H1 (cell line): ENCODE measurements around the gene ADIPOR1. TPM values are rescaled to one million over a fixed set of nuclear protein-coding genes. Genes with fewer than 3 reads are reported as not detected.

Experiments used
- POU5F1 ChIP-seq: IDR thresholded peaks from 2 replicates; pipeline ENCODE4 v1.6.1; 2011; ENCODE audit warnings: low read depth, mild to moderate bottlenecking, low read length, moderate library complexity
- polyA plus RNA-seq, 7 experiments: library from polyadenylated mRNA; depleted of rRNA in 3 of 7; stranded (reverse) in 5 of 7; unstranded in 2 of 7; fragments of >200 nt in 5 of 7; fragments of 200-250 nt in 2 of 7; gene quantifications; 1 replicate in 5 of 7; 2 replicates in 1 of 7; 4 replicates in 1 of 7; pipeline versions ENCODE4 v1.2.1 to v1.2.3, GENCODE V29; 2011 to 2013; ENCODE audit warnings: missing spikeins in 2 of 7, mixed read lengths in 2 of 7
- total RNA-seq: library from RNA; stranded (reverse); fragmentation: NEBNext Ultra II Directional; extraction: Animal tissue kit (Norgen Biotek cat#: 25700); gene quantifications from 2 replicates; pipeline ENCODE4 v1.2.1, GENCODE V29; 2021
- TF ChIP-seq, protein P1 (sequence below): fragments of 300-600 bp; sonication (generic); IDR thresholded peaks from 2 replicates; pipeline ENCODE4 v1.7.1; 2012; ENCODE audit warnings: low read length, moderate library complexity, mild to moderate bottlenecking, inconsistent platforms; ENCODE audit not compliant: insufficient replicate concordance

ADIPOR1 gene
- total and polyA plus RNA-seq, 2 of the 8 experiments (the other 6 are each of a cell fraction or from before 2014, with no cell fraction given): 69.8 to 118 TPM

DNA sequence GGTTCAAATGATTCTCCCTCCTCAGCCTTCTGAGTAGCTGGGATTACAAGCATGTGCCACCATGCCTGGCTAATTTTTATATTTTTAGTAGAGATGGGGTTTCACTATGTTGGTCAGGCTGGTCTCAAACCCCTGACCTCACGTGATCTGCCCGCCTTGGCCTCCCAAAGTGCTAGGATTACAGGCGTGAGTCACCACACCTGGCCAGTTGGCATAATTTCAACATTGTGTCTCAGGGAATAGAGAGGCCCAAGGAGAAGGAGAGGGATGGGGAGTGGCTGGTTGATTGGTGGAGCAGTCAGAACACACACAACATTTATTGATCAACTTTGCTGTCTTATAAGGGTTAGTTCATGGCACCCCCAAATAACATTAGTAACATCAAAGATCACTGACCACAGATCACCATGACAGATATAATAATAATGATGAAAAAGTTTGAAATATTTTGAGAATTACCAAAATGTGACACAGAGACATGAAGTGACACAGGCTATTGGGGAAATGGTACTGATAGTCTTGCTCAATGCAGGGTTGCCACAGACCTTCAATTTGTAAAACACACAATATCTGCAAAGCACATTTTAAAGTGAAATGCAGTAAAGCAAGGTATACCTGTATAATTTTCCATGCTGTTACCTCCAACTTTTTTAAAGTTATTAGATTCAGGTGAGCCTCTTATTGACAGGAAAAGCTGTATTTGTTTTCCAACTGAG is 24.8 kb upstream of the ADIPOR1 start (continued):
- TF ChIP-seq, protein P1, sequence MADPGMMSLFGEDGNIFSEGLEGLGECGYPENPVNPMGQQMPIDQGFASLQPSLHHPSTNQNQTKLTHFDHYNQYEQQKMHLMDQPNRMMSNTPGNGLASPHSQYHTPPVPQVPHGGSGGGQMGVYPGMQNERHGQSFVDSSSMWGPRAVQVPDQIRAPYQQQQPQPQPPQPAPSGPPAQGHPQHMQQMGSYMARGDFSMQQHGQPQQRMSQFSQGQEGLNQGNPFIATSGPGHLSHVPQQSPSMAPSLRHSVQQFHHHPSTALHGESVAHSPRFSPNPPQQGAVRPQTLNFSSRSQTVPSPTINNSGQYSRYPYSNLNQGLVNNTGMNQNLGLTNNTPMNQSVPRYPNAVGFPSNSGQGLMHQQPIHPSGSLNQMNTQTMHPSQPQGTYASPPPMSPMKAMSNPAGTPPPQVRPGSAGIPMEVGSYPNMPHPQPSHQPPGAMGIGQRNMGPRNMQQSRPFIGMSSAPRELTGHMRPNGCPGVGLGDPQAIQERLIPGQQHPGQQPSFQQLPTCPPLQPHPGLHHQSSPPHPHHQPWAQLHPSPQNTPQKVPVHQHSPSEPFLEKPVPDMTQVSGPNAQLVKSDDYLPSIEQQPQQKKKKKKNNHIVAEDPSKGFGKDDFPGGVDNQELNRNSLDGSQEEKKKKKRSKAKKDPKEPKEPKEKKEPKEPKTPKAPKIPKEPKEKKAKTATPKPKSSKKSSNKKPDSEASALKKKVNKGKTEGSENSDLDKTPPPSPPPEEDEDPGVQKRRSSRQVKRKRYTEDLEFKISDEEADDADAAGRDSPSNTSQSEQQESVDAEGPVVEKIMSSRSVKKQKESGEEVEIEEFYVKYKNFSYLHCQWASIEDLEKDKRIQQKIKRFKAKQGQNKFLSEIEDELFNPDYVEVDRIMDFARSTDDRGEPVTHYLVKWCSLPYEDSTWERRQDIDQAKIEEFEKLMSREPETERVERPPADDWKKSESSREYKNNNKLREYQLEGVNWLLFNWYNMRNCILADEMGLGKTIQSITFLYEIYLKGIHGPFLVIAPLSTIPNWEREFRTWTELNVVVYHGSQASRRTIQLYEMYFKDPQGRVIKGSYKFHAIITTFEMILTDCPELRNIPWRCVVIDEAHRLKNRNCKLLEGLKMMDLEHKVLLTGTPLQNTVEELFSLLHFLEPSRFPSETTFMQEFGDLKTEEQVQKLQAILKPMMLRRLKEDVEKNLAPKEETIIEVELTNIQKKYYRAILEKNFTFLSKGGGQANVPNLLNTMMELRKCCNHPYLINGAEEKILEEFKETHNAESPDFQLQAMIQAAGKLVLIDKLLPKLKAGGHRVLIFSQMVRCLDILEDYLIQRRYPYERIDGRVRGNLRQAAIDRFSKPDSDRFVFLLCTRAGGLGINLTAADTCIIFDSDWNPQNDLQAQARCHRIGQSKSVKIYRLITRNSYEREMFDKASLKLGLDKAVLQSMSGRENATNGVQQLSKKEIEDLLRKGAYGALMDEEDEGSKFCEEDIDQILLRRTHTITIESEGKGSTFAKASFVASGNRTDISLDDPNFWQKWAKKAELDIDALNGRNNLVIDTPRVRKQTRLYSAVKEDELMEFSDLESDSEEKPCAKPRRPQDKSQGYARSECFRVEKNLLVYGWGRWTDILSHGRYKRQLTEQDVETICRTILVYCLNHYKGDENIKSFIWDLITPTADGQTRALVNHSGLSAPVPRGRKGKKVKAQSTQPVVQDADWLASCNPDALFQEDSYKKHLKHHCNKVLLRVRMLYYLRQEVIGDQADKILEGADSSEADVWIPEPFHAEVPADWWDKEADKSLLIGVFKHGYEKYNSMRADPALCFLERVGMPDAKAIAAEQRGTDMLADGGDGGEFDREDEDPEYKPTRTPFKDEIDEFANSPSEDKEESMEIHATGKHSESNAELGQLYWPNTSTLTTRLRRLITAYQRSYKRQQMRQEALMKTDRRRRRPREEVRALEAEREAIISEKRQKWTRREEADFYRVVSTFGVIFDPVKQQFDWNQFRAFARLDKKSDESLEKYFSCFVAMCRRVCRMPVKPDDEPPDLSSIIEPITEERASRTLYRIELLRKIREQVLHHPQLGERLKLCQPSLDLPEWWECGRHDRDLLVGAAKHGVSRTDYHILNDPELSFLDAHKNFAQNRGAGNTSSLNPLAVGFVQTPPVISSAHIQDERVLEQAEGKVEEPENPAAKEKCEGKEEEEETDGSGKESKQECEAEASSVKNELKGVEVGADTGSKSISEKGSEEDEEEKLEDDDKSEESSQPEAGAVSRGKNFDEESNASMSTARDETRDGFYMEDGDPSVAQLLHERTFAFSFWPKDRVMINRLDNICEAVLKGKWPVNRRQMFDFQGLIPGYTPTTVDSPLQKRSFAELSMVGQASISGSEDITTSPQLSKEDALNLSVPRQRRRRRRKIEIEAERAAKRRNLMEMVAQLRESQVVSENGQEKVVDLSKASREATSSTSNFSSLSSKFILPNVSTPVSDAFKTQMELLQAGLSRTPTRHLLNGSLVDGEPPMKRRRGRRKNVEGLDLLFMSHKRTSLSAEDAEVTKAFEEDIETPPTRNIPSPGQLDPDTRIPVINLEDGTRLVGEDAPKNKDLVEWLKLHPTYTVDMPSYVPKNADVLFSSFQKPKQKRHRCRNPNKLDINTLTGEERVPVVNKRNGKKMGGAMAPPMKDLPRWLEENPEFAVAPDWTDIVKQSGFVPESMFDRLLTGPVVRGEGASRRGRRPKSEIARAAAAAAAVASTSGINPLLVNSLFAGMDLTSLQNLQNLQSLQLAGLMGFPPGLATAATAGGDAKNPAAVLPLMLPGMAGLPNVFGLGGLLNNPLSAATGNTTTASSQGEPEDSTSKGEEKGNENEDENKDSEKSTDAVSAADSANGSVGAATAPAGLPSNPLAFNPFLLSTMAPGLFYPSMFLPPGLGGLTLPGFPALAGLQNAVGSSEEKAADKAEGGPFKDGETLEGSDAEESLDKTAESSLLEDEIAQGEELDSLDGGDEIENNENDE: no peak
- TF ChIP-seq POU5F1: no peak
- TF ChIP-seq, all 59 proteins: peak for 0
